Neural cell (in vitro differentiated cells): ENCODE measurements around the gene BLMH. TPM values are rescaled to one million over a fixed set of nuclear protein-coding genes. Genes with fewer than 3 reads are reported as not detected.

ENCODE experiments used
- H2AFZ ChIP-seq: fragments of 200-600, 300-800 bp; sonication (generic), shearing (Covaris generic); 2 replicates; pipeline ENCODE4 v1.6.0; 2014; ENCODE audit warnings: low read depth, mild to moderate bottlenecking, antibody characterized with exemption, low read length, moderate library complexity
- H3F3A ChIP-seq: fragments of 200-600 bp; shearing (Covaris generic); 2 replicates; pipeline ENCODE4 v1.6.1; 2016; ENCODE audit warnings: mild to moderate bottlenecking, moderate library complexity, mixed read lengths, antibody characterized with exemption, low read length; ENCODE audit not compliant: insufficient read depth, poor library complexity, severe bottlenecking
- H3K27ac ChIP-seq: fragments of 200-600, 300-800 bp; sonication (generic), shearing (Covaris generic); 2 replicates; pipeline ENCODE4 v1.5.1; 2014; ENCODE audit warnings: mild to moderate bottlenecking, low read length, moderate library complexity
- H3K27me3 ChIP-seq: fragments of 300-800, 200-600 bp; sonication (generic), shearing (Covaris generic); 2 replicates; pipeline ENCODE4 v1.6.0; 2014; ENCODE audit warnings: mild to moderate bottlenecking, low read depth, low read length, moderate library complexity; ENCODE audit not compliant: insufficient read depth
- H3K36me3 ChIP-seq: fragments of 300-800, 200-600 bp; sonication (generic), shearing (Covaris generic); 2 replicates; pipeline ENCODE4 v1.5.1; 2014; ENCODE audit warnings: mild to moderate bottlenecking, antibody characterized with exemption, low read length, moderate library complexity; ENCODE audit not compliant: insufficient read depth
- H3K4me2 ChIP-seq: fragments of 300-800, 200-600 bp; sonication (generic), shearing (Covaris generic); 2 replicates; pipeline ENCODE4 v1.6.0; 2014; ENCODE audit warnings: mild to moderate bottlenecking, low read length
- H3K4me3 ChIP-seq: fragments of 300-800, 200-600 bp; sonication (generic), shearing (Covaris generic); 2 replicates; pipeline ENCODE4 v1.5.1; 2014; ENCODE audit warnings: mild to moderate bottlenecking, low read length, moderate library complexity
- H3K79me2 ChIP-seq: fragments of 200-600 bp; shearing (Covaris generic); replicated peaks from 2 replicates; pipeline ENCODE4 v1.6.0; 2014; ENCODE audit warnings: mild to moderate bottlenecking, low read length, moderate library complexity; ENCODE audit not compliant: insufficient read depth
- H3K9ac ChIP-seq: fragments of 300-800, 200-600 bp; sonication (generic), shearing (Covaris generic); 2 replicates; pipeline ENCODE4 v1.6.1; 2016; ENCODE audit warnings: mild to moderate bottlenecking, low read length, mixed read lengths
- H3K9me2 ChIP-seq: fragments of 200-600 bp; shearing (Covaris generic); 2 replicates; pipeline ENCODE4 v1.6.1; 2016; ENCODE audit warnings: mild to moderate bottlenecking, low read length, mixed read lengths; ENCODE audit not compliant: insufficient read depth
- H3K9me3 ChIP-seq: fragments of 200-600, 300-800 bp; sonication (generic), shearing (Covaris generic); 2 replicates; pipeline ENCODE4 v1.6.1; 2016; ENCODE audit warnings: mild to moderate bottlenecking, mixed run types, low read length, moderate library complexity, mixed read lengths
- H4K20me1 ChIP-seq: fragments of 200-600 bp; shearing (Covaris generic); 2 replicates; pipeline ENCODE4 v1.6.1; 2016; ENCODE audit warnings: mild to moderate bottlenecking, mixed run types; ENCODE audit not compliant: insufficient read depth
- EP300 ChIP-seq: fragments of 450-650 bp; conservative IDR thresholded peaks from 2 replicates; pipeline ENCODE4 v1.6.1; 2014; ENCODE audit warnings: antibody characterized with exemption, mild to moderate bottlenecking, moderate library complexity; ENCODE audit not compliant: poor library complexity, severe bottlenecking
- EZH2 ChIP-seq: fragments of 200-600, 300-800 bp; shearing (Covaris generic), sonication (generic); IDR thresholded peaks from 2 replicates; pipeline ENCODE4 v1.6.1; 2014; ENCODE audit warnings: antibody characterized with exemption, low read length, borderline replicate concordance, mild to moderate bottlenecking; ENCODE audit not compliant: insufficient read depth, poor library complexity, severe bottlenecking
- MXI1 ChIP-seq: fragments of 450-650 bp; conservative IDR thresholded peaks from 2 replicates; pipeline ENCODE4 v1.6.1; 2014; ENCODE audit warnings: antibody characterized with exemption, mild to moderate bottlenecking; ENCODE audit not compliant: poor library complexity, severe bottlenecking
- POLR2AphosphoS5 ChIP-seq: IDR thresholded peaks from 2 replicates; pipeline ENCODE4 v1.6.1; 2012
- RAD21 ChIP-seq: fragments of 450-650 bp; conservative IDR thresholded peaks from 2 replicates; pipeline ENCODE4 v1.6.1; 2014; ENCODE audit warnings: antibody characterized with exemption, mild to moderate bottlenecking, moderate library complexity
- TAF1 ChIP-seq: IDR thresholded peaks from 2 replicates; pipeline ENCODE4 v1.6.1; 2012; ENCODE audit warnings: low read depth
- polyA plus RNA-seq: library from polyadenylated mRNA; depleted of rRNA; stranded (reverse); fragments of >200 nt; gene quantifications from 2 replicates; pipeline ENCODE4 v1.2.3, GENCODE V29; 2014
- TF ChIP-seq, protein P1 (sequence below): fragments of 450-650 bp; IDR thresholded peaks from 2 replicates; pipeline ENCODE4 v1.5.1; 2014; ENCODE audit warnings: antibody characterized with exemption, mild to moderate bottlenecking, moderate library complexity; ENCODE audit not compliant: poor library complexity, severe bottlenecking
- TF ChIP-seq, protein P2 (sequence below): IDR thresholded peaks from 2 replicates; pipeline ENCODE4 v1.6.1; 2012; ENCODE audit warnings: borderline replicate concordance

Gene BLMH
- polyA plus RNA-seq, 1 donor from 2014 or later = 44.3 TPM

DNA sequence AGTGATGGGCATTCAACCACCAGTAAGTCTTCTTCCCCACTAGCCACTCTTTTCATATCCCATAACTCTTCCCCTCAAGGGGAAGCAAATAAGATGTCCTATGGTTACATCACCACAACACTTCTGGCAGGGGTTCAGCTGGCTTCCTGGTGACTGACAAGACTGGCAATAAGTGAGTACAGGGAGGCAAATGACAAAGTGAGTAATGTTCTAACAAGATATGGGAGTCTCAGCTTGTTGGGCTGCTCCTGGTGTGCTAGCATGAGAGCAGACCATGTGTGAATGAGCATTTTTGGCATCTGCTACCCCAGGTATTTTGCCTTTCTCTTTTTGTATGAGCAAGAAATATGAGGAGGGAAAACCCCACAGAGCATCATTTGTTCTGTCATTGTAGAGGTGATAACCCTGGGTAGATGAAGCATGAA is 32.2 kb upstream of the BLMH start:
- TF ChIP-seq TAF1 (no peak), EZH2 (no peak), EP300 (no peak), RAD21 (no peak), MXI1 (no peak), POLR2AphosphoS5 (no peak)
- TF ChIP-seq, protein P1, sequence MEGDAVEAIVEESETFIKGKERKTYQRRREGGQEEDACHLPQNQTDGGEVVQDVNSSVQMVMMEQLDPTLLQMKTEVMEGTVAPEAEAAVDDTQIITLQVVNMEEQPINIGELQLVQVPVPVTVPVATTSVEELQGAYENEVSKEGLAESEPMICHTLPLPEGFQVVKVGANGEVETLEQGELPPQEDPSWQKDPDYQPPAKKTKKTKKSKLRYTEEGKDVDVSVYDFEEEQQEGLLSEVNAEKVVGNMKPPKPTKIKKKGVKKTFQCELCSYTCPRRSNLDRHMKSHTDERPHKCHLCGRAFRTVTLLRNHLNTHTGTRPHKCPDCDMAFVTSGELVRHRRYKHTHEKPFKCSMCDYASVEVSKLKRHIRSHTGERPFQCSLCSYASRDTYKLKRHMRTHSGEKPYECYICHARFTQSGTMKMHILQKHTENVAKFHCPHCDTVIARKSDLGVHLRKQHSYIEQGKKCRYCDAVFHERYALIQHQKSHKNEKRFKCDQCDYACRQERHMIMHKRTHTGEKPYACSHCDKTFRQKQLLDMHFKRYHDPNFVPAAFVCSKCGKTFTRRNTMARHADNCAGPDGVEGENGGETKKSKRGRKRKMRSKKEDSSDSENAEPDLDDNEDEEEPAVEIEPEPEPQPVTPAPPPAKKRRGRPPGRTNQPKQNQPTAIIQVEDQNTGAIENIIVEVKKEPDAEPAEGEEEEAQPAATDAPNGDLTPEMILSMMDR = no peak
- TF ChIP-seq, protein P2, sequence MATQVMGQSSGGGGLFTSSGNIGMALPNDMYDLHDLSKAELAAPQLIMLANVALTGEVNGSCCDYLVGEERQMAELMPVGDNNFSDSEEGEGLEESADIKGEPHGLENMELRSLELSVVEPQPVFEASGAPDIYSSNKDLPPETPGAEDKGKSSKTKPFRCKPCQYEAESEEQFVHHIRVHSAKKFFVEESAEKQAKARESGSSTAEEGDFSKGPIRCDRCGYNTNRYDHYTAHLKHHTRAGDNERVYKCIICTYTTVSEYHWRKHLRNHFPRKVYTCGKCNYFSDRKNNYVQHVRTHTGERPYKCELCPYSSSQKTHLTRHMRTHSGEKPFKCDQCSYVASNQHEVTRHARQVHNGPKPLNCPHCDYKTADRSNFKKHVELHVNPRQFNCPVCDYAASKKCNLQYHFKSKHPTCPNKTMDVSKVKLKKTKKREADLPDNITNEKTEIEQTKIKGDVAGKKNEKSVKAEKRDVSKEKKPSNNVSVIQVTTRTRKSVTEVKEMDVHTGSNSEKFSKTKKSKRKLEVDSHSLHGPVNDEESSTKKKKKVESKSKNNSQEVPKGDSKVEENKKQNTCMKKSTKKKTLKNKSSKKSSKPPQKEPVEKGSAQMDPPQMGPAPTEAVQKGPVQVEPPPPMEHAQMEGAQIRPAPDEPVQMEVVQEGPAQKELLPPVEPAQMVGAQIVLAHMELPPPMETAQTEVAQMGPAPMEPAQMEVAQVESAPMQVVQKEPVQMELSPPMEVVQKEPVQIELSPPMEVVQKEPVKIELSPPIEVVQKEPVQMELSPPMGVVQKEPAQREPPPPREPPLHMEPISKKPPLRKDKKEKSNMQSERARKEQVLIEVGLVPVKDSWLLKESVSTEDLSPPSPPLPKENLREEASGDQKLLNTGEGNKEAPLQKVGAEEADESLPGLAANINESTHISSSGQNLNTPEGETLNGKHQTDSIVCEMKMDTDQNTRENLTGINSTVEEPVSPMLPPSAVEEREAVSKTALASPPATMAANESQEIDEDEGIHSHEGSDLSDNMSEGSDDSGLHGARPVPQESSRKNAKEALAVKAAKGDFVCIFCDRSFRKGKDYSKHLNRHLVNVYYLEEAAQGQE = no peak
- Histone ChIP-seq H3K9ac (no peak overlapping the region), H3K9me2 (no peaks in the 10 kb centered on the region), H3K27ac (no peak overlapping the region), H3K4me3 (no peak overlapping the region), H3K4me2 (no peak overlapping the region), H3F3A (no peaks in the 10 kb centered on the region), H3K9me3 (no peaks in the 10 kb centered on the region), H3K79me2 (no peaks in the 10 kb centered on the region), H4K20me1 (no peaks in the 10 kb centered on the region), H3K27me3 (no peaks in the 10 kb centered on the region), H2AFZ (no peak overlapping the region), H3K36me3 (no peaks in the 10 kb centered on the region)

DNA sequence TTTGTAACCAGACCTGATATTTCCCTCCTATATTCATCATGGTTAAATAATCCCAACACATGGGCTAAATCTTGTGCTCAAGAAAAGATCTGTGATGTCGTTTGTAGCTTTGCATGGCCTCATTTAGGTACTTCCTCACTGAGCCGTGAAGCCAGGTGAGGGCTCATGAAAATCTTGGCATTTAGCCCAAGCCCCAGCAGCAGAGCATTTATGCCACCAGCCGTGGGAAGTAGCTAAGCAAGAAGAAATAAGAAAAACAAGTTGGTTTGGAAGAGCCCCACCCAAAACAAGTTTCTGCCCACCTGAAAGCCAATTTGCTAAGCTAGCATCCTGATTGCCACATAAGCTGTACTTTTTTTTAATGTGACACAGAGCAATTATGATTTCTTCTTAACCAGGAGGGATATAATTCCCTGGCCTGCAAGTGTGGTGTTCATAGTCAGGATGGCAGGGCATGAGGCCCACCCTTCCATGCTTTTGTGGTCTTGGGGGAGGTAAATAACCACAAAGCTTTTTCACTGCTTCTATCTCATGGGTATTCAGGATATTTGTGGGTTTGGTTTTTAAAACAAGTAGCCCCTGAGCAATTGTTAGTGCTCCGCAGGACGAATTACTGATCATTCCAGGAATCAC is 31.6 kb upstream of the BLMH start:
- Histone ChIP-seq H3K9ac (no peak overlapping the region), H3K4me2 (no peak overlapping the region), H3K9me3 (no peaks in the 10 kb centered on the region), H2AFZ (no peak overlapping the region), H3K79me2 (no peaks in the 10 kb centered on the region), H3K36me3 (no peaks in the 10 kb centered on the region), H4K20me1 (no peaks in the 10 kb centered on the region), H3K27me3 (no peaks in the 10 kb centered on the region), H3K27ac (no peak overlapping the region), H3K4me3 (no peak overlapping the region), H3K9me2 (no peaks in the 10 kb centered on the region), H3F3A (no peaks in the 10 kb centered on the region)
- TF ChIP-seq MXI1 (no peak), TAF1 (no peak)
- TF ChIP-seq, protein P2 = no peak
